ENCODE data around the gene GLIPR1. TPM values are rescaled to one million over a fixed set of nuclear protein-coding genes. Genes with fewer than 3 reads are reported as not detected.

Gene GLIPR1
- total and polyA plus RNA-seq, 10 of the 15 experiments (the other 5 are each of a cell fraction or from before 2014, with no cell fraction given): 18.2 to 62.6 (median 32.2) TPM

DNA sequence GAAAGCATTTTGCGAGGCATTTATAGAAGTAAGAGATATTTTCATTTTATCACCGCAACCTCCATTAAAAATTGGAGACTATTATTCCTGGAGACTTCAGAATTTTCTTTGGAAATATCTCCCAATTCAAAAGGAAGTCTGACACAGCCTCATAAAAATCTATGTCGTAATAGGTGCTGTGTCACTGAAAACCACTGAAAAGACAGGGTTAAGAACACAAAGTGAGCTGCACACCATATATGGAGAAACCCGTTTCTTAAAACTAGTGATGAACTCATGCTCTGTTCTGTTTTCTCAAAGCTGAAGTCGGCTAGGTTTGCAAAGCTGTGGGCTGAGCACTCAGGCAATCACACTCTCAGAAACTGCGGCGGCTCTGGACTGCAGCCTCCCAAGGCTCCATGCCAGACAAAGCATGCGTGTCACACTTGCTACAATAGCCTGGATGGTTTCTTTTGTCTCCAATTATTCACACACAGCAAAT, at the start of gene GLIPR1 (continued):
- TF ChIP-seq, protein P1, sequence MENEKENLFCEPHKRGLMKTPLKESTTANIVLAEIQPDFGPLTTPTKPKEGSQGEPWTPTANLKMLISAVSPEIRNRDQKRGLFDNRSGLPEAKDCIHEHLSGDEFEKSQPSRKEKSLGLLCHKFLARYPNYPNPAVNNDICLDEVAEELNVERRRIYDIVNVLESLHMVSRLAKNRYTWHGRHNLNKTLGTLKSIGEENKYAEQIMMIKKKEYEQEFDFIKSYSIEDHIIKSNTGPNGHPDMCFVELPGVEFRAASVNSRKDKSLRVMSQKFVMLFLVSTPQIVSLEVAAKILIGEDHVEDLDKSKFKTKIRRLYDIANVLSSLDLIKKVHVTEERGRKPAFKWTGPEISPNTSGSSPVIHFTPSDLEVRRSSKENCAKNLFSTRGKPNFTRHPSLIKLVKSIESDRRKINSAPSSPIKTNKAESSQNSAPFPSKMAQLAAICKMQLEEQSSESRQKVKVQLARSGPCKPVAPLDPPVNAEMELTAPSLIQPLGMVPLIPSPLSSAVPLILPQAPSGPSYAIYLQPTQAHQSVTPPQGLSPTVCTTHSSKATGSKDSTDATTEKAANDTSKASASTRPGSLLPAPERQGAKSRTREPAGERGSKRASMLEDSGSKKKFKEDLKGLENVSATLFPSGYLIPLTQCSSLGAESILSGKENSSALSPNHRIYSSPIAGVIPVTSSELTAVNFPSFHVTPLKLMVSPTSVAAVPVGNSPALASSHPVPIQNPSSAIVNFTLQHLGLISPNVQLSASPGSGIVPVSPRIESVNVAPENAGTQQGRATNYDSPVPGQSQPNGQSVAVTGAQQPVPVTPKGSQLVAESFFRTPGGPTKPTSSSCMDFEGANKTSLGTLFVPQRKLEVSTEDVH (IDR thresholded peaks at IDR 0.05; ENCODE audit: low read depth, partially characterized antibody): no peak
- TF ChIP-seq TAF1 (IDR thresholded peaks at IDR 0.05; ENCODE audit: borderline replicate concordance, low read depth, low read length) (peak; percentile 91), ZBED1 (IDR thresholded peaks at IDR 0.05; ENCODE audit: borderline replicate concordance) (no peak), TBL1XR1 (IDR thresholded peaks at IDR 0.05; ENCODE audit: low read depth, low read length) (no peak), BCL11A (IDR thresholded peaks at IDR 0.05; ENCODE audit: low read depth, low read length) (0 out of 2 replicates have a peak, but pooled peaks have one; percentile 24), CBX3 (IDR thresholded peaks at IDR 0.05; ENCODE audit: borderline replicate concordance, low read depth) (no peak), NR2C1 (IDR thresholded peaks at IDR 0.05) (no peak), CHD4 (IDR thresholded peaks at IDR 0.05) (no peak), EP300 (IDR thresholded peaks at IDR 0.05; ENCODE audit: borderline replicate concordance in 1 of 2, control insufficient read depth in 1 of 2, low read depth in 2 of 2, low read length in 2 of 2) (no peak; a peak in 1 of 4 replicates), SRF (IDR thresholded peaks at IDR 0.05; ENCODE audit: low read depth in 2 of 2, low read length in 2 of 2) (peak; percentile 67 to 95), POLR2AphosphoS5 (IDR thresholded peaks at IDR 0.05; ENCODE audit: low read length) (peak; percentile 97), SMC3 (IDR thresholded peaks at IDR 0.05; ENCODE audit: borderline replicate concordance, low read length) (no peak), RELA (IDR thresholded peaks at IDR 0.05; ENCODE audit: borderline replicate concordance, partially characterized antibody) (no peak), CBFB (IDR thresholded peaks at IDR 0.05; ENCODE audit: low read depth) (peak; percentile 61; the same call in 1 of the 2 replicates), STAT3 (IDR thresholded peaks at IDR 0.05; ENCODE audit: low read depth, low read length) (no peak)
- TF ChIP-seq, protein P2, sequence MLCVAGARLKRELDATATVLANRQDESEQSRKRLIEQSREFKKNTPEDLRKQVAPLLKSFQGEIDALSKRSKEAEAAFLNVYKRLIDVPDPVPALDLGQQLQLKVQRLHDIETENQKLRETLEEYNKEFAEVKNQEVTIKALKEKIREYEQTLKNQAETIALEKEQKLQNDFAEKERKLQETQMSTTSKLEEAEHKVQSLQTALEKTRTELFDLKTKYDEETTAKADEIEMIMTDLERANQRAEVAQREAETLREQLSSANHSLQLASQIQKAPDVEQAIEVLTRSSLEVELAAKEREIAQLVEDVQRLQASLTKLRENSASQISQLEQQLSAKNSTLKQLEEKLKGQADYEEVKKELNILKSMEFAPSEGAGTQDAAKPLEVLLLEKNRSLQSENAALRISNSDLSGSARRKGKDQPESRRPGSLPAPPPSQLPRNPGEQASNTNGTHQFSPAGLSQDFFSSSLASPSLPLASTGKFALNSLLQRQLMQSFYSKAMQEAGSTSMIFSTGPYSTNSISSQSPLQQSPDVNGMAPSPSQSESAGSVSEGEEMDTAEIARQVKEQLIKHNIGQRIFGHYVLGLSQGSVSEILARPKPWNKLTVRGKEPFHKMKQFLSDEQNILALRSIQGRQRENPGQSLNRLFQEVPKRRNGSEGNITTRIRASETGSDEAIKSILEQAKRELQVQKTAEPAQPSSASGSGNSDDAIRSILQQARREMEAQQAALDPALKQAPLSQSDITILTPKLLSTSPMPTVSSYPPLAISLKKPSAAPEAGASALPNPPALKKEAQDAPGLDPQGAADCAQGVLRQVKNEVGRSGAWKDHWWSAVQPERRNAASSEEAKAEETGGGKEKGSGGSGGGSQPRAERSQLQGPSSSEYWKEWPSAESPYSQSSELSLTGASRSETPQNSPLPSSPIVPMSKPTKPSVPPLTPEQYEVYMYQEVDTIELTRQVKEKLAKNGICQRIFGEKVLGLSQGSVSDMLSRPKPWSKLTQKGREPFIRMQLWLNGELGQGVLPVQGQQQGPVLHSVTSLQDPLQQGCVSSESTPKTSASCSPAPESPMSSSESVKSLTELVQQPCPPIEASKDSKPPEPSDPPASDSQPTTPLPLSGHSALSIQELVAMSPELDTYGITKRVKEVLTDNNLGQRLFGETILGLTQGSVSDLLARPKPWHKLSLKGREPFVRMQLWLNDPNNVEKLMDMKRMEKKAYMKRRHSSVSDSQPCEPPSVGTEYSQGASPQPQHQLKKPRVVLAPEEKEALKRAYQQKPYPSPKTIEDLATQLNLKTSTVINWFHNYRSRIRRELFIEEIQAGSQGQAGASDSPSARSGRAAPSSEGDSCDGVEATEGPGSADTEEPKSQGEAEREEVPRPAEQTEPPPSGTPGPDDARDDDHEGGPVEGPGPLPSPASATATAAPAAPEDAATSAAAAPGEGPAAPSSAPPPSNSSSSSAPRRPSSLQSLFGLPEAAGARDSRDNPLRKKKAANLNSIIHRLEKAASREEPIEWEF (IDR thresholded peaks at IDR 0.05; ENCODE audit: insufficient replicate concordance, low read depth, low read length): no peak
- TF ChIP-seq, protein P3, sequence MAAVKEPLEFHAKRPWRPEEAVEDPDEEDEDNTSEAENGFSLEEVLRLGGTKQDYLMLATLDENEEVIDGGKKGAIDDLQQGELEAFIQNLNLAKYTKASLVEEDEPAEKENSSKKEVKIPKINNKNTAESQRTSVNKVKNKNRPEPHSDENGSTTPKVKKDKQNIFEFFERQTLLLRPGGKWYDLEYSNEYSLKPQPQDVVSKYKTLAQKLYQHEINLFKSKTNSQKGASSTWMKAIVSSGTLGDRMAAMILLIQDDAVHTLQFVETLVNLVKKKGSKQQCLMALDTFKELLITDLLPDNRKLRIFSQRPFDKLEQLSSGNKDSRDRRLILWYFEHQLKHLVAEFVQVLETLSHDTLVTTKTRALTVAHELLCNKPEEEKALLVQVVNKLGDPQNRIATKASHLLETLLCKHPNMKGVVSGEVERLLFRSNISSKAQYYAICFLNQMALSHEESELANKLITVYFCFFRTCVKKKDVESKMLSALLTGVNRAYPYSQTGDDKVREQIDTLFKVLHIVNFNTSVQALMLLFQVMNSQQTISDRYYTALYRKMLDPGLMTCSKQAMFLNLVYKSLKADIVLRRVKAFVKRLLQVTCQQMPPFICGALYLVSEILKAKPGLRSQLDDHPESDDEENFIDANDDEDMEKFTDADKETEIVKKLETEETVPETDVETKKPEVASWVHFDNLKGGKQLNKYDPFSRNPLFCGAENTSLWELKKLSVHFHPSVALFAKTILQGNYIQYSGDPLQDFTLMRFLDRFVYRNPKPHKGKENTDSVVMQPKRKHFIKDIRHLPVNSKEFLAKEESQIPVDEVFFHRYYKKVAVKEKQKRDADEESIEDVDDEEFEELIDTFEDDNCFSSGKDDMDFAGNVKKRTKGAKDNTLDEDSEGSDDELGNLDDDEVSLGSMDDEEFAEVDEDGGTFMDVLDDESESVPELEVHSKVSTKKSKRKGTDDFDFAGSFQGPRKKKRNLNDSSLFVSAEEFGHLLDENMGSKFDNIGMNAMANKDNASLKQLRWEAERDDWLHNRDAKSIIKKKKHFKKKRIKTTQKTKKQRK (IDR thresholded peaks at IDR 0.05; ENCODE audit: low read depth, low read length): no peak
- TF ChIP-seq, protein P4, sequence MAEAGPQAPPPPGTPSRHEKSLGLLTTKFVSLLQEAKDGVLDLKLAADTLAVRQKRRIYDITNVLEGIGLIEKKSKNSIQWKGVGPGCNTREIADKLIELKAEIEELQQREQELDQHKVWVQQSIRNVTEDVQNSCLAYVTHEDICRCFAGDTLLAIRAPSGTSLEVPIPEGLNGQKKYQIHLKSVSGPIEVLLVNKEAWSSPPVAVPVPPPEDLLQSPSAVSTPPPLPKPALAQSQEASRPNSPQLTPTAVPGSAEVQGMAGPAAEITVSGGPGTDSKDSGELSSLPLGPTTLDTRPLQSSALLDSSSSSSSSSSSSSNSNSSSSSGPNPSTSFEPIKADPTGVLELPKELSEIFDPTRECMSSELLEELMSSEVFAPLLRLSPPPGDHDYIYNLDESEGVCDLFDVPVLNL (IDR thresholded peaks at IDR 0.05; ENCODE audit: low read depth, low read length): no peak

Data from GM12878 (cell line).